ENCODE data around the gene AOX1. TPM values are rescaled to one million over a fixed set of nuclear protein-coding genes. Genes with fewer than 3 reads are reported as not detected.

The AOX1 gene
- total RNA-seq, 1 experiment from 2014 or later, result 3.5 TPM

- Histone ChIP-seq H3K56ac (ENCODE audit: insufficient read length, low read depth, low read length) (no peak overlapping the region), H3K9me3 (ENCODE audit: control insufficient read depth, low read depth, low read length) (no peaks in the 10 kb centered on the region), H4K91ac (ENCODE audit: insufficient read length, low read depth, low read length) (no peak overlapping the region), H3K4ac (ENCODE audit: low read depth, low read length) (no peak overlapping the region), H2AFZ (ENCODE audit: low read length) (no peak overlapping the region), H3K18ac (ENCODE audit: insufficient read length, low read depth, low read length) (no peak overlapping the region), H3K4me2 (ENCODE audit: insufficient read depth, insufficient read length, low read length) (no peak overlapping the region), H2BK120ac (ENCODE audit: low read depth, low read length, poor library complexity, severe bottlenecking) (no peak overlapping the region), H3K27ac (ENCODE audit: insufficient read length, low read depth, low read length) (no peak overlapping the region), H3K79me2 (ENCODE audit: insufficient read depth, low read length) (no peaks in the 10 kb centered on the region), H4K8ac (replicated peaks; ENCODE audit: insufficient read length, low read depth, low read length) (no peak overlapping the region), H3K79me1 (ENCODE audit: insufficient read depth, low read depth, low read length, poor library complexity, severe bottlenecking) (no peaks in the 10 kb centered on the region), H2BK12ac (ENCODE audit: insufficient read length, low read depth, low read length) (no peak overlapping the region), H2AK5ac (ENCODE audit: insufficient read length, low read length) (no peak overlapping the region), H4K5ac (ENCODE audit: insufficient read length, low read depth, low read length) (no peak overlapping the region), H3K27me3 (ENCODE audit: insufficient read depth, low read length) (no peaks in the 10 kb centered on the region), H2BK20ac (ENCODE audit: low read depth, low read length, poor library complexity, severe bottlenecking) (no peak overlapping the region), H3K9ac (ENCODE audit: extremely low read depth, insufficient read length, low read length) (no peak overlapping the region), H2BK5ac (ENCODE audit: insufficient read length, low read length) (no peak overlapping the region), H3K23me2 (ENCODE audit: insufficient read length, low read depth, low read length, poor library complexity, severe bottlenecking) (no peaks in the 10 kb centered on the region), H2BK15ac (ENCODE audit: low read depth, low read length) (no peak overlapping the region), H3K4me1 (ENCODE audit: insufficient read depth, low read length) (no peaks in the 10 kb centered on the region), H3K23ac (ENCODE audit: insufficient read length, low read depth, low read length) (no peak overlapping the region), H3K14ac (ENCODE audit: insufficient read depth, low read length) (no peak overlapping the region), H3T11ph (ENCODE audit: low read length) (no peak overlapping the region), H4K20me1 (ENCODE audit: control insufficient read depth, insufficient read depth, insufficient read length) (no peaks in the 10 kb centered on the region)
- Mint-ChIP-seq H3K9me3 (no peaks in the 10 kb centered on the region), H3K4me3 (no peak overlapping the region), H3K36me3 (ENCODE audit: insufficient read depth in 1 of 3, low read depth in 3 of 3) (no peaks in the 10 kb centered on the region; a peak in 2 of 7 replicates), H3K27ac (no peak overlapping the region), H3K4me1 (peaks cover 8 to 16% of the 10 kb centered on the region in 2 experiments), H3K27me3 (ENCODE audit: low read depth) (no peaks in the 10 kb centered on the region)
- DNase-seq, result no peak
- no peak for TF ChIP-seq CTCF (conservative IDR thresholded peaks at IDR 0.05)
- no CpG with 5 or more reads among the region's 3 CpGs for WGBS (ENCODE audit: extremely low coverage, insufficient read length, low lambda C conversion rate)
These were observed 54.4 kb downstream of the AOX1 start for GRCh38 chr2:200640176-200640575.

Measured in H9 (cell line).